CD4-positive, alpha-beta T cell treated with Interleukin-6 for 4 hours (primary cell): ENCODE data around the gene LCN10.
A peak's percentile ranks its signal among the peaks of the same experiment; 100 is the strongest.

ENCODE experiments used
- DNase-seq: peaks from one replicate; pipeline ENCODE4 v3.0.0-alpha.2; 2020; ENCODE audit warnings: mixed read lengths

The LCN10 gene

GRCh38 chr9:136735812-136736480 lies 6.8 kb downstream of the LCN10 start:
- no peak for DNase-seq

- DNase-seq, result no peak
These were observed 7.8 kb downstream of the LCN10 start for GRCh38 chr9:136734837-136735496.

- no peak for DNase-seq
These were observed 9.1 kb downstream of the LCN10 start for GRCh38 chr9:136733611-136734010.

- DNase-seq, result no peak
These were observed 10.1 kb downstream of the LCN10 start for GRCh38 chr9:136732444-136733178.

- no peak for DNase-seq
These were observed 12.8 kb downstream of the LCN10 start for GRCh38 chr9:136729926-136730325.

- no peak for DNase-seq
These were observed 13.6 kb downstream of the LCN10 start for GRCh38 chr9:136729144-136729543.

DNA sequence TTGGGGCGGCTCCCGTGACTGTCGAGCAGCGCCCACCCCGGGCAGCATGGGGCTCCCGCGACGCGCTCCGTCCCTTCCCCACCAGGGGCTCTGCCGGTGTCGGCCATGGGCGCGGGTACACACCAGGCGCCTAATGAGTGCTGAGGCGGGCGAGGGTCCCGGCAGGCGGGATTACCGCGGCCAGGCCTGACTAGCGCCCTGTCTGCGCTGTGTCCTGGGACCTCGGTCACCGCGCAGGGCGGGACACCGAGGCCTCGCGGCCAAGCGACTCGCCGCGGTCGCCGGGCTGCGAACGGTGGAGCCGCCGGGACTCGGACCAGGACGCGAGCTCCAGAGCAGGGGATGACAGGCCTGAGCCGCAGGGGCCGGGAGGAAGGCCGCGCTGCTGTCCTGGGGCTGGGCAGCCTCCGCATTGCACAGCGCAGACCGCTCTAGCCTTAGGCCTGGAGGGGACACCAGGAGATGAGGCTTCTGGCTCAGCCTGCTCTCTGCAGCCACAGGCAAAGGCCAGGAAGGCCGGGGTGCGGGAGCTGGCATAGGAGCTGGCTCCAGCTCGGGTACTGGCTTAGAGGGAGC lies 14.1 kb downstream of the LCN10 start:
- DNase-seq, result no peak

- DNase-seq, result peak; percentile 93
These were observed 14.6 kb downstream of the LCN10 start for GRCh38 chr9:136728080-136728547.

- DNase-seq, result peak; percentile 43
These were observed 16.0 kb downstream of the LCN10 start for GRCh38 chr9:136726631-136727191.

DNA sequence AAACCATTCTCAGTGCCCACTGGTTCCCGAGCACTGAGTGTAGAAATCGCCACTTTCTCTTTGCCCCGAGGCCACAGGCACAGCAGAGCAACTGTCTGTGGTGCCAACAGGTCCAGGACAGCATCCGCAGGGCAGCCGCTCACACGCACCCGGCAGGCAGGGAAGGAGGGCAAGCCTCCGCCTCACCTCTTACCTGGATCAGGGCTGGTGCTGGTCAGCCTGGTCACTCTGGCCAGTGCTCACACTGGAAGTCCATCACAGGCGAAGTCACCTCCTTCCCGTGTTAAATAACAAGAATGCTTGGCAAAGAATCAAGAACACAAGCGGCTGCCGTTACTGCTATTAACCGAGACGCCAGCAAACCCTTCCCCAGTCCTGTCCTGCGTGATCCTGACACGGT lies 16.6 kb downstream of the LCN10 start:
- no peak for DNase-seq

DNA sequence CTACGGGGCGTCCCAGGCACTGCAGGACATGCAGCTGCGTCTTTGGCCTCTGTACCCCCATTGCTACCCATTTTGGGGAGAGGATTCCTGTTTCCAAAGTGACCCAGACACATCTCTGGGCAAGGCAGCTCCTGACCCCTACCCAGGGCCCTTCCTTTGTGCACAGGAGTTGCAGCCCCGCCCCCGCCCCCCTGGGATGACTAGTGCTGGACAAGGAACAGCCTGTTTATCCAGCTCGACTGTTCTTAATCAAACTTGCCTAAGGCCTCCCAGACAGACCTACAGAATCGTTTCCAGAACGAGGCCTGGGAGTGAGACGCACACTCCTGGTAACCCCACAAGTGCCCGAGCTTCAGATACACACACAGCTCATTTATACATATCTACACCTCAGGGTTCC lies 17.1 kb downstream of the LCN10 start:
- DNase-seq, result no peak

DNA sequence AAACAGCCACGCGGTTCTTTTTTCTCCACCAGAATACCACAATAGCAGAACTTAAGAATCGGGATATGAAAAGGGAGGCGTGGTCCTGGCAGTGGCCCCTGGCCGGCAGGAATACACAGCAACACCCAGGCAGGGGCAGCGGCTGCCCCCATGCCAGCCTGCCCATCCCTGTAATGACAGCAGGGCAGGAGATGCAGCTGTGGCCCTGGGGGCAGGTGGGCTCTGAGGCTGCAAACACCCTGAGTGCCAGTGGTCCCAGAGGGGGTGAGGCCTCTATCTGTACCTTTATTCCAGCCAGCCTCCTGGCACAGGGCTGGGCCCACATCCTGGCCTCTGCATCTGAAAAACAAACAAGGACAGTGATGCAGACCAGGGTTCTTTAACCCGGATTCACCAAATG lies 18.0 kb downstream of the LCN10 start:
- DNase-seq, result no peak

DNA sequence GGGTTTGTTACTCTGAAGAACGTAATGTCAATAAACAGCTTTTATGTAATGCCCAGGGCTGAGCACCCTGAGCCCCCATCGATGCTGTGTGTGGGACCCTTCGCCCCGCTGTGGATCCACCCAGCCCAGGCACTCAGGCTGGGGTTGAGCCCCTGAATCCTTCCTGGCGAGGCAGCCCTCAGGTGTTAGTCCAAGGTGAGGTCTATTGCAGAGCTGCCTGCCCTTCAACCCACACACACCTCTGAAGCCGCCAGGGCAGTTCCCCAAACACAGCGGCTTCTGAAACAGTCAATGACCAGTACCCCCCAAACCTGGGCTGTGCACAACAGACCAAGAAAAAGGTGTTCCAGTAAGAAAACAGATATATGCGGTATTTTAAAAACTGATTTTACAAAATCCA lies 18.8 kb downstream of the LCN10 start:
- DNase-seq, result no peak

DNA sequence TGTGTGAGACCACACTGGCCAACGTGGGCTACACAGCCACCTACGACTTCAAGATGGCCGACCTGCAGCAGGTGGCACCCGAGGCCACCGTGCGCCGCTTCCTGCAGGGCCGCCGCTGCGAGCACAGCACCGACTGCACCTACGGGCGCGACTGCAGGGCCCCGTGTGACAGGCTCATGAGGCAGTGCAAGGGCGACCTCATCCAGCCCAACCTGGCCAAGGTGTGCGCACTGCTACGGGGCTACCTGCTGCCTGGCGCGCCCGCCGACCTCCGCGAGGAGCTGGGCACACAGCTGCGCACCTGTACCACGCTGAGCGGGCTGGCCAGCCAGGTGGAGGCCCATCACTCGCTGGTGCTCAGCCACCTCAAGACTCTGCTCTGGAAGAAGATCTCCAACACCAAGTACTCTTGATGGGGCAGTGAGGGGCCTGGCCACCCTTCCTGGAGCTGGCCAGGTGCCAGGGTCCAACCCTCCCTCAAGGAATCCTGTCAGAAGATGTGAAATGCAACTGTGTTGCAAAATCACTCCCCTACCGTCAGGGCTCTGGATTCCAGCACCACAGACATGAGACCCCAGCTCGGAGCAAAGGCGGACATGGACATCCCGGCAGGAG lies 19.3 kb downstream of the LCN10 start:
- no peak for DNase-seq

DNA sequence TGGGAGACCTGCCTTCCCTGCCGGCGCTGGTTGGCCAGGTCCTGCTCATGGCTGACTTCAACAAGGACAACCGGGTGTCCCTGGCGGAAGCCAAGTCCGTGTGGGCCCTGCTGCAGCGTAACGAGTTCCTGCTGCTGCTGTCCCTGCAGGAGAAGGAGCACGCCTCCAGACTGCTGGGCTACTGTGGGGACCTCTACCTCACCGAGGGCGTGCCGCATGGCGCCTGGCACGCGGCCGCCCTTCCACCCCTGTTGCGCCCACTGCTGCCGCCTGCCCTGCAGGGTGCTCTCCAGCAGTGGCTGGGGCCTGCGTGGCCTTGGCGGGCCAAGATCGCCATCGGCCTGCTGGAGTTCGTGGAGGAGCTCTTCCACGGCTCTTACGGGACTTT lies 19.8 kb downstream of the LCN10 start:
- no peak for DNase-seq

GRCh38 chr9:136722093-136722968 lies 20.4 kb downstream of the LCN10 start:
- DNase-seq, result no peak

- DNase-seq, result no peak
These were observed 21.2 kb downstream of the LCN10 start for GRCh38 chr9:136721339-136722092.

DNA sequence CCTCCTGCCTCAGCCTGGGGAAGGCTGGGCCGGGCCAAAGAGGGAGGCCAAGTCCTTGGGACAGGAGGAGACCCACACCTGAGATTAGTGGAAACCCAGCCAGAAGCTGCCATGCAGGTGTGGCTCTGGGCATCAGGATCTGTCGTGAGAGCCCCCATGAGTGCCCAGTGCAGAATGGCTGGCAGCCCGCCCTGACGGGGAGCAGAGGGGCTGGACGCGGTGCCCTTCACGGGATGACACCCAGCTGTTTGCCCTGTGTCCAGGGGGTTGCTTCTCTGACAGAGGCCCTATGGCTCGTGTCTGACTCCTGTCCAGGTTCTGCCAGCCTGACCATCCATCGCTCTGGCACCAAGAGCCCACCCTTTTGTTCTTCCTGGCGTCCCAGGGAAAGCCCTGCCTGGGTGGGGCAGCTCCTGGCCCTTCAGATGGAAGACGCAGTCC lies 21.8 kb downstream of the LCN10 start:
- DNase-seq, result no peak

- no peak for DNase-seq
These were observed 22.4 kb downstream of the LCN10 start for GRCh38 chr9:136720251-136720897.

GRCh38 chr9:136719195-136719880 lies 23.4 kb downstream of the LCN10 start:
- DNase-seq, result no peak
